DMS114 treated with DMSO at 0.1 percent for 48 hours (cell line): ENCODE data around the gene SCAMP4.

Experiments
- DNase-seq: peaks from one replicate; lab custom pipeline; 2025; ENCODE audit not compliant: unreplicated experiment; lab: John Stamatoyannopoulos, UW

Gene SCAMP4

DNA sequence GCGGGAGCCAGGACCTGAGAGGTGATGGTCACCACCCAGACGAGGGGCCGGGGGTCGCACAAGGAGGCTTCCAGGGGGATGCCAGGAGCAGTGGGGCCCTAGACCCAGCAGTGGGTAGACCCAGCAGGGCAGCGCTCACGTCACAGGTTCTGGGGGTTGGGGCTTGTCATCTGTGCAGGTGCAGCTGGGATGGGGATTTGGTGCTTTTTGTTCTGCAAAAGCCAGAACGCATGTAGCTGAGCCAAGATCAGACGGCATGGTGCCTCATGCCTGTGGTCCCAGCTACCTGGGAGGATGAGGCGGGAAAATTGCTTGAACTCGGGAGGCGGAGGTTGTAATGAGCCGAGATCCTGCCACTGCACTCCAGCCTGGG, 50.9 kb downstream of the SCAMP4 start:
- no peak for DNase-seq

DNA sequence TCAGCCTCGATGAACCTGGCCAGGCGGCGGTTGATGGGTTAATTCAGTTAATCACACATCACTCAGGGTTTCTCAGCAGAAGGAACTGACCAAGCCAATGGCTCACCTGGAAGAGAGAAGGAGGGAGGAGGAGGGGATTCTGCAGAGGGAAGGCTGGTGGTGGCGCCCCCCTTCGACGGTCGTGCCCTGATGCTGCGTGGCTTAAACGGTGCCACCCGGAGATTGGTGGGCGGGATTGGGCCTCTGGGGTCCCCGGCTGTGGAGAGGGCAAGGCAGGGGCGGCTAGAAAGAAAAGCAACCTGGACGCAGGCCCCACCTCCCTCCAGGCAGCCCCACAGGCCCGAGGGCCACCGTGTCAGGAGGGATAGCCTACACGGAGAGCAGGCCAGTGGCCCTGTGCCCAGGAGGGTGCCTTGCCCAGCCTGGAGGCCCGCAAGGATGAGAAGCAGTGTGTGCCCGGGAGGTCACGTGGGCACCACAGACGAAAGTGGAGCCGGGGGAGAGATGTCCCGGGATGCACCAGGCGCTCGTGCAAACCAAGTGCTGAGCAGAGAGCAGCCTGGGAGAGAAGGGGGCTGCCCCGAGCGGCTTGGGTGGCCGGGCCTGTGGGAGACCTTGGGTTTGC, 51.8 kb downstream of the SCAMP4 start:
- no peak for DNase-seq

DNA sequence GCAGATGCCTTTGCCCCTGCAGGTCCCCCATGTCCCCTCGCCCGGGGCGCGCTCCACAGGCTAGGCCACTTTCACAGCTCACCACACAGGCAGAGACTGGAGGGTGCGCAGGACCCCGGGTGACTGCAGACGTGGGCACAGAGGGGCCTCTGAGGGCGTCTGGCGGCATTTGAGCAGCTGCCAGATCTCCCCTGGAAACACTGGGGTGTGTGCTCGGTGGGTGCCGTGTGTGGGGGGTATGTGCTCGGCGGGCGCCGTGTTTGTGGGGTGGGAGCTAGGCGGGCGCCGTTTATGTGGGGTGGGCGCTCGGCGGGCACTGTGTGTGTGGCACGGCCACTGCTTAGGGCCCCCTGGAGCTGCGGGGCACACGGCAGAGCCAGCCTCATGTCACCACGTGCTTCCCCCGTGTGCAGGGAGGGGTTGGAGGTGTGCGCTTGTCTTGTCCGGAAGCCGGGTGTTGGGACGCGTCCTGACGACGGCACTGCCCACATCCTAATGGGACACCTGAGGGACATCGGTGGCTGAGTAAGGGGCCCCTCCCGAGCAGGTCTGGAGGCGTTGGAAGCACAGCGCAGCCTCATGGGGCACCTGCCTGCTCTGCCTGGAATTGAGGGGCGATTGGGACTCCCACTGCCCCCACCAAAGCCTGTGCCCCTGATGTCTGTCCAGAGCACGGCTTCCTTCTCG, 52.5 kb downstream of the SCAMP4 start:
- no peak for DNase-seq

DNA sequence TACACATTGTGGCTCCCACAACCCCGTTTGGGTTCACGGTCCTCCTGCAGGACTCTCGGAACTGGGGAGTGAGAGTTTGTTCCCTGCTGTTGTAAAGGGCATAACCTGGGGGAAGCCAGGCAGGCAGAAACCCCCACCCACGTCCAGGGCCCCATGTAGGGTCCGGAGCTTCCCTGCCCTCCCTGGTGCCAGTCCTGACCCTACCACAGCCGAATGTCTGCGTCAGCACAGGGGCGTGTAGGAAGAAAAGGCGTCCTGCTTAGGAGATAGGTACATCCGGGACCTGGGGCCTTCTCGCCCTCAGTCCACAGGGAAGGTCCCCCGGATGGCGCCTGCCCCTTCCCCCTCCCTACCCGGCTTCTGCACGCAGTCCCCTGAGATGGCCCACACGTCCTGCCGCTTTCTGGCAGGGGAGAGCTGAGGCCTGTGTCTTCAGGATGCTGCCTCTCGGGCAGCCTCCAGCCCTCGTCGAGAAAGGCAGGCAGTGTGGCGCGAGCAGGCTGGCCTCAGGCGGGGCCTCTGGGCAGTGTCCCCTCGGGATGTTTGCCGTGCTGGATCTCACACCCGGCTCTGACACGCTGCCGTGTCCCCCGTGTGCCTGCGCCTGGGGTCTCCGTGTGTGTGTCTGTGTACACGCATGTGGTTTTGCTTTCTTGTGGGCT, 54.9 kb downstream of the SCAMP4 start:
- no peak for DNase-seq

DNA sequence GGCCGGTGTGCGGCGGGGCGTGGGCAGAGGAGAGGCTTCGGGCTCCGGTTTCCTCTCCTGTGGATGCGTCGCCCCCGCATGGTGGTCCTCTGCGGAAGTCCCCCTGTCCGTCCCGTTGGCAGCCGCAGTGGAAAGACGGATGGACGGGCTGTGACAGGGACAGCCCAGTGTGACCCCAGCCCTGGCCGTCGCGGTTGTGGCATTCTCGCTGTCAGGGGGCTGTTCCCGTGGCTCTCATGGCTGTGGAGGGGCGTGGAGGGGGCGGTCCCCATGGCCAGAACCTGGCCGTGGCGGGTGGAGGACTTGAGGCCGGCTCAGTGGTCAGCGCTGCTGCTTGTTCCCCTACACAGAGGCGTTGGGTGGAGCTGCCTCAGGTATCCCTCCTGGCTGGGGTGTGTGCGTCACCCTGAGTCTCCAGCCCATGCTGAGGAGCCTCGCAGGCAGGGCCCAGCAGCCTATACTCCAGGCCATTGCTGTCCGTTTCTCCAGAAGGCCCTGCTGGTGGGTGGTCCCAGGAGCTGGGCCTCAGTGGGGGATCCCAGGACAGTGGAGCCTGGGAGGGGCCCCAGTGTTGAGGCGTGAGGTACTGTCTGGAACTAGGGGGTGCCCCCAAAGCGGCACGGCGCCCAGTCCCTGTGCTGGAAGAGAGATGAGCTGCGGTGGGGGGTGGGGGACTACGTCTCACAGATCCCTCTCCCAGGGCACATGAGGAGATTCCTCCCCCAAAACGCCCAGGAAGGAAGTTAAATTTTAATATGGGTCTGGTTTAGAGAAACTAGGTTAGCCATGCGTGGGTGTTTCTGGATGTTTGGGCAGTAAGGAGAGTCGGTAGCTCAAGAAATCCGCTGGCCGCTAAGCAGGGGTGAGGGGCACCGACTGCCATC, 56.0 kb downstream of the SCAMP4 start:
- no peak for DNase-seq

DNA sequence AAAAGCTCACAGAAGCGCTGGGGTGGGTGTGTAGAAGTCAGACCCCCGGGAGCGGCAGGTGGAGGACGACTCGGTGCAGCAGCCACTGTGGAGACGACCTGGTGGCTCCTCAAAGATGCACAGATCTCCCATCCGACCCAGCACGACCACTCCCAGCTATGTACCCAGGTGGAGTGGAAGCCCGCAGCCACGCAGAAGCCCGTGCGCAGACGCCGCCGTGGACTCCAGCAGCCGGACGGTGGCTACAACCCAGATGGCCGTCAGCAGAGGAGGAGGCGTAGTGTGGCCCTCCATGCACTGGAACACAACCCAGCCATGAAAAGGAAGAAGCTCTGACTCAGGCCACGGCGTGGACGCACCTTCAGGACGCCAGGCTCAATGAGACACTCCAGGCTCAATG, 57.5 kb downstream of the SCAMP4 start:
- no peak for DNase-seq

DNA sequence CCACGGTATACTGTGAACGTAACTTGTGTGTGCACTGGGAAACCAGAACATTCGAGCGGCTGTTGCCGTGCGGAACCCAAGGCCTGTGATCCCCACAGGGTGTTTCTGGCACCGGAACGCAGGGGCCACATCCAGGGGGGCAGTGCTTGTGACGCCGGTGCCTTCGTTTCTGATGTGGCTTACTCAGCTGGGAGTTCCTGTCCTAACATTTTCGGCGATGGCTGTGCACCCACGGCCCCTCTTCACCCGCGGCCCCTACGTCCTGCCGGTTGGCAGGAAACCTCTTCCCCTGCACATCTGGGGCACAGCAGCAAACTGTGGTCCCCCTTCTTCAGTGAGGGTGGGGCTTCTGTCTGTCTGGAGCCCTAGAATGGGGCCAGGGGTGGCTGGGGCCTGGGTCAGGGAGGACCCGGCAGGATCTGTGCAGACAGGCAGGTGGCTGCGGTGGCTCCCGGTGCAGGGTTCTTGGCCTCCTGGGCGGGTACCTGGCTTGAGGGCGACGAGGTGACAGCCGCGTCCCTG, 61.9 kb downstream of the SCAMP4 start:
- DNase-seq: no peak

DNA sequence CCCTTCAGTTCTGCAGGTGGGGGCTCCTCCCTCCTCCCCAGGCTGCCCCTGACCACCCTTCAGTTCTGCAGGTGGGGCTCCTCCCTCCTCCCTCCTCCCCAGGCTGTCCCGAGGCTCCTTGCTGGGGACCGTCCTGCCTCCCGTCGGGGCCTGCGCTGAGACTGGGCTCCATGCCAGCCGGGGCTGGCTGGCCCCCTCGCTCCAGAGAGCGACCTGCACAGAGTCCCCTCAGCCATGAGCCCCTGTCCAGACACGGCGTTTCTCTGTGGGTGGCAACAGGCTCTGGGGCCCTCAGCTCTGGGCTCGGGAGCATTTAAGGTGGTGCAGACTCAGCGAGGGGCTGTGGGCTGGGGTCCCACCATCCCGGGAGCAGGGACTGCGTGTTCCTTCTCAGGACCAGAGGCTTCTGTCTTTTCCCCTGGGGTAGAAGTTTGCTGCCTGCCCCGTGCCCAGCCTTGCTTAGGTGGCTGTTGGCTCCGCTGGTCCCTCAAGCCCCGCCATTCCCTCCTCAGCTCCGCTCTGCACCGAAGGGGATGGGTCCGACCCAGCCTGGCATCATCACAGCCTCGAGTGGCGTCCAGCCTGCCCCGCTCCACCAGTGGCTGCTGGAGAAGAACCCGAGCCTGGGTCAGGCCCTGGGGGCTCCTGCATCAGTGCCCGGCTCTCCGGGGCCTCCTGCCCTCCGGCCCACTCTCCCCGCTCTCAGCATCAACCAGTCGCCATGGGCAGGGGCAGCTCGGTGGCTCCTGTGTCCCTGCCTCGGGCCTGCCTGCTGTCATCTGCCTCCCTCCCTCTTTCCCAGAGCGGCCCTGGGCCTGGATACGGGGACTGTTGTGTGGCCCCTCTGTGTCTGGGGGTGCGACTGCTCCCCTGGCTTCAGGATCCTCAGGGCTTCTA, 63.3 kb downstream of the SCAMP4 start:
- no peak for DNase-seq

DNA sequence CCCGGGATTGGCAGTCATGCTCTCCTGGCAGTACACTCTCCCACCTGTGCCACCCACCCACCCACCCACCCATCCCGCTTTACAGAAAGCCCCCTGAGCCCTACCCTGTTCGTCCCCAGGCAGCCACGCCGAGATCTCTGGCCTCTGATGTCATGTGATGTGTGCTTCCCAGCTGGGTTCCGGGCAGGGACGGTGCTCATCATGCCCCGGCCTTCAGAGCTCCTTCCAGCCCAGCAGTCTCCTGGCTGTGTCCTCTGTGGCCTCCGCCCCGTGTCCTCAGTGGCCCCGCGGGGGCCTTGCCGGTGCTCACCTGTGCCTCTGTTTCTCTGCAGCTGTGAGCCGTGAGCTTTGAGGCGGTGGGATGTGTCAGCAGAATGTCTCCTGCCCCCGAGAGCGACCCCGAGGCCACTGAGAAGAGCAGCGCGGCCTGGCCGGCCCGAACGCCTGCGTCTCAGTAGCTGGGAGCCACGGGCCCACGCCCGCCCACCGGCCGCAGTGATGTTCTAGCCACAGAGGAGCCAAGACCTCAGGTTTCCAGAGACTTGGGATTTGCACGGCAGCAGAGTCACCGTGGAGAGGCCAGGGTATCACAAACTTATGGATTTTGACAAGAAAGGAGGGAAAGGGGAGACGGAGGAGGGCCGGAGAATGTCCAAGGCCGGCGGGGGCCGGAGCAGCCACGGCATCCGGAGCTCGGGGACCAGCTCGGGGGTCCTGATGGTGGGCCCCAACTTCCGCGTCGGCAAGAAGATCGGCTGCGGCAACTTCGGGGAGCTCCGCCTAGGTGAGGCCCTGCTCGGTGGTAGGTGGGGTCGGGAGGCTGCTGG, 64.2 kb downstream of the SCAMP4 start:
- no peak for DNase-seq

DNA sequence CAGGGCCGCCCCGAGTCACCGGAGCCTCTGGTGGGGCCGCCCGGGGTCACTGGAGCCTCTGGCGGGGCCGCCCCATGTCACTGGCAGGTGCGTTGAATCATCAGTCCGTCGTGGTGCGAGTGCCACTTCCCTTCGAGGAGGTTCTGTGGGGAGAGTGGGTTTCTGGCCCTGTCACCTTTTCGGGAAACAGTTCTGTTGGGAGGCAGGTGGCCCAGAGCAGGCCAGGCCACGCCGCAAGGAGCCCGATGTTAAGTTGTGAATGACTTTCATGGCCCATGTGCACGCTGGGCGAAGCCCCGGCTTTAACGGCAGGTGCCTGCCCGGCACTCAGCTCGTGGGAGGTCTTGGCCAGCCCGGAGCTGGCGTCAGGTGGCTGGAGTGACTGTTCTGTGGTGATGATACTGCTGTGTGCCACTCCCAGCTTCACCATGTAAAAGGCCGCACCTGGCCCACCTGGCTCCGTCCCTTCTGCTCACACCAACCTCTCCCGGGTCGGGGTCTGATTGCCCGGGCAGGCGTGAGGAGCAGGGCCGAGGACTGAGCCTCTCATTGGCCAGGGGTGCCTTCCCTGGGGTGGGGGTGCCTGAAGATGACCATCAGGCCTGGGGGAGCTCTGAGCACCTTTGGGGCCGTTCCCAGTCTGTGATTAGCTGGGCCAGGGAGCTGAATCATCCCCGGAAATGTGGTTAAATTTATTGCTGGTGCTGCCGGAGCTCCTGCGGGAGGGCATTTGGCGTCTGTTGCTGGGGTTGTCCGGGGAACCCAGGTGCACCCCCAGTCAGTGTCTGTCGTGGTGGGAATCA, 65.0 kb downstream of the SCAMP4 start:
- no peak for DNase-seq

DNA sequence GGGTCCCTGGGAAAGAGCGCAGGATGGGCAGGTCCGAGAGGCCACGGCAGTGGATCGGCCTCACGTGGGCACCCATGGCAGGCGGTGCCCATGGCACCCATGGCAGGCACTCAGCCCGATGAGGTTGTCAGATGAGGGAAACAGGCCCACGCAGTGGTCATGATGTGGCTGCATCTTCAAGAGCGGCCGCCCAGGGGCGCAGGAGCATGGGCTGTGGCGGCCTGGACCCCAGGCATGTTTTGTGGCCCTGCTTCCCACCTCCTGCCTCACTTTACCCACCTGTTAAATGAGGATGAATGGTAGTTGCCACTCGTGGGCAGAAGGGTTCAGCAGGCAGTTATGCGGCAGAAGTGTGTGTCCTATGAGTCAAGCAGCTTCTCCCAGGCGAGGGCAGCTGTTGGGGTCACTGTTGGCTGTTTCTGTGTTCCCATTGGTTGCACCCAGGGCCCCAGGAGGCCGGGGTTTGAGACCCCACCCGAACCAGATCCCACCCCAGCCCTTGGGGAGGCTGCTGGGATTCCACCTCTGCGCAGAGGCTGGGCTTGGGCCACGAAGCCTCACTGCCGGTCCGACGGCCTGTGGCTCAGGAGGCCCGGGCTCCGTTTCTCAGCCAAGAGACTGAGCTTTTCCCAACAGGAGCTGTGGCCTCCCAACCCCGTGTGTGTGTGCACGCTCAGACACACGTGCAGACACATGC, 65.8 kb downstream of the SCAMP4 start:
- no peak for DNase-seq

DNA sequence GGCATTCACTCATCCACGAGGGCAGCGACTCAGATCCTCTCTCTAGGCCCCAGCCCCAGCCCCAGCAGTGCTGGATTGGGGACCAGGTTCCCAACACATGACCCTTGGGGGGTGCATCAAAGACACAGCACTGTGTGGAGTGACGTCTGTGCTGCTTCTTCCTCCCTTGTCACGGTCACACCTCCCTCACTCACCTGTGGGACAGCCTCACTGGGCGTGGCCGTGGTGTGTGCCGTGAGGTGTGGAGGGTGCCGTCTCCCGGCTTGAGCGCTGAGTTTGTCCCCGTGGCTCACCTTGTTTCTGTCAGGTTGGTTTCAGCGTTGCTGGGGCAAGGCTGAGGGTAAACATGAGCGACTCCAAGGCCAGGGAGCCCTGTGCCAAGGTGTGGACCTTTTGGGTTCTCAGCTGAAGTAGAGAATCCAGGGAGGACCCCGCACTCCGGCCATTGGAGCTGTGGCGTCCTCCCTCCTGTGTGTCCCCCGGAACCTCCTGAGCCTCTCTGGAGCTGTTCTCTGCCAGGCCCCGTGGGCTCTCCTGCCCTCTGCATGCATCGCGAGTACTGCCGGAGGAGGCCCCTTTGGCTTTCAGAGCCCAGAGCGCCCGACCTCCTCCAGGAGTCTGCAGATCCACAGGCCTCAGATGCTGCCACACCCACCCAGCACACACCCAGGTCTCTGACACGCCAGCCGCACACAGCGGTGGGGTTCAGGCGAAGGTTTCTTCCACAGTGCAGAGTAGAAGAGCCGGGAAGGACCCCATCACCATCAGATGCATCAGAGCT, 69.4 kb downstream of the SCAMP4 start:
- no peak for DNase-seq

DNA sequence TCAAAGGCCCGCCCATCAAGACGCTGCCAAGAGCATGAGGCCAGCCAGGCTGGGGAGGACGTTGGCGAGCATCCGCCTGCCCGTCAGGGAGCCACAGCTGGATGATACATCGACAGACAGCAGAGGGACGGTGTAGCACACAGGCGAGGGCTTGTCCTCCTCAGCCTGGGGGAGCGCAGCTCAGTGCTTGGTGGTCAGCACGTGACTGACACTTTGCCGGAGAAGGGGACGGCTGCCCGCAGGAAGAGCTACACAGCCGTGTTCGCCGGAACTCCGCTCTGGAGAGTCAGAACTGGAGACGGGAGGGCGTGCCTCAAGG, 69.9 kb downstream of the SCAMP4 start:
- DNase-seq: no peak
